Measurements from ENCODE around the gene GPD1L. TPM values are rescaled to one million over a fixed set of nuclear protein-coding genes. Genes with fewer than 3 reads are reported as not detected.
A peak's percentile ranks its signal among the peaks of the same experiment; 100 is the strongest.
"Not testable (repeated sequence)": the region's sequence is repeated elsewhere in the genome, so short reads cannot be mapped to it uniquely, and the experiment has no call there.

Gene GPD1L
- 60.8 TPM for total RNA-seq

GRCh38 chr3:32106132-32106928 lies at the start of gene GPD1L:
Gene GPD1L (plus strand): TSS chr3:32106620. CDS start chr3:32106712, 92 bp downstream.
- peak; percentile 94 for DNase-seq (ENCODE audit: low spot score)

DNA sequence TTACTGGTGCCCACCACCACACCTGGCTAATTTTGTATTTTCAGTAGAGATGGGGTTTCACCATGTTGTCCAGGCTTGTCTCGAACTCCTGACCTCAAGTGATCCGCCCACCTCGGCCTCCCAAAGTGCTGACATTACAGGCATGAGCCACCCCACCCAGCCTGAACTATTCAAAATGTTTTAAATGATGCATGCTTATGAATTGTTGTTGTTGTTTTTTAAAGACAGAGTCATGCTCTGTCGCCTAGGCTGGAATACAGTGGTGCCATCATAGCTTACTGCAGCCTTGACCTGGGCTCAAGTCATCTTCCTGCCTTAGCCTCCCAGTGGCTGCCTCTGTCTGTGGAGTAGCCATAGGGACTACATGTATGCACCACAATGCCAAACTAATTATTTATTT lies 48.0 kb upstream of the GPD1L start:
- not testable (repeated sequence) for DNase-seq (ENCODE audit: low spot score)

DNA sequence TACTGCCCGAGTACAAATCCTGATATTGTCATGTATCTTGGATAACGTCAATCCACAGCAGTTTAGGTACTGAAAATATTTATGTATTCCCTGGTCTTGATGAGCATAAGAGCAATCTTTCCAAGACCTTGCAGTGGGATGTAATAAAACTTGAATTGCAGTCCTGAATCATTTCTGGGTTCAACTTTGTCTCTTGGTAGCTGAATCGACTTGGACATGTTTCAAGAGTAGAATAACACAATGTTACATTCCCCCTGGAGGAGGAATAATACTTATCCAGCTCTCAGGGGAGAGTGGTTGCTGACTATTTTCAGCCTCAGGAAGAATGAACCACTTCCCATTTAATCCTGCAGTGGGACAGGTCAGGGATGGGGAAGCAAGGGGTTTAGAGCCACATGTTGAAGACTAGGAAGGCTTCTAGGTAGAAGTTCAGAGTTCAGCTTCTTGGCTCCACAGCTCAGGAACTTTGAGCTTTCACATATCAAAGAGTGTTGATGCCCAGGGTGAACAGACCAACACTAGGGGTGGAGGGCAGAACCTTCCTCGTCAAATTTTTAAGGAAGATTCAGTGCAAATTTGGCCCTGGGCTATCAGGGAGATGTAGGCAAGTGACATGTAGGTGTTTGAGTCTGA lies 43.4 kb upstream of the GPD1L start:
- no peak for DNase-seq (ENCODE audit: low spot score)

- DNase-seq (ENCODE audit: low spot score): no peak
Observed at GRCh38 chr3:32066686-32067085, 39.7 kb upstream of the GPD1L start.

- DNase-seq (ENCODE audit: low spot score): not testable (repeated sequence)
Observed at GRCh38 chr3:32074194-32074593, 32.2 kb upstream of the GPD1L start.

DNA sequence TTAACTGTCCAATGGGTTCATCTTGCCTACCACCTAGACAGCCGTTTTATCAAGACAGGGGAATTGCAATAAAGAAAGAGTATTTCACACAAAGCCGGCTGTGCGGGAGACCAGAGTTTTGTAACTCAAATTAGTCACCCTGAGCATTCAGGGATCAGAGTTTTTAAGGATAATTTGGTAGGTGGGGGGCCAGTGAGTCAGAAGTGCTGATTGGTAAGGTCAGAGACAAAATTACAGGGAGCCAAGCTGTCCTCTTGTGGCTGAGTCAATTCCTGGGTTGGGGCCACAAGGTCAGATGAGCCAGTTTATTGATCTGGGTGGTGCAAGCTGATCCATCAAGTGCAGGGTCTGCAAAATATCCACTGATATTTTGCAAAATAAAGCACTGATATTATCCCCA lies 29.9 kb upstream of the GPD1L start:
- DNase-seq (ENCODE audit: low spot score): no peak

DNA sequence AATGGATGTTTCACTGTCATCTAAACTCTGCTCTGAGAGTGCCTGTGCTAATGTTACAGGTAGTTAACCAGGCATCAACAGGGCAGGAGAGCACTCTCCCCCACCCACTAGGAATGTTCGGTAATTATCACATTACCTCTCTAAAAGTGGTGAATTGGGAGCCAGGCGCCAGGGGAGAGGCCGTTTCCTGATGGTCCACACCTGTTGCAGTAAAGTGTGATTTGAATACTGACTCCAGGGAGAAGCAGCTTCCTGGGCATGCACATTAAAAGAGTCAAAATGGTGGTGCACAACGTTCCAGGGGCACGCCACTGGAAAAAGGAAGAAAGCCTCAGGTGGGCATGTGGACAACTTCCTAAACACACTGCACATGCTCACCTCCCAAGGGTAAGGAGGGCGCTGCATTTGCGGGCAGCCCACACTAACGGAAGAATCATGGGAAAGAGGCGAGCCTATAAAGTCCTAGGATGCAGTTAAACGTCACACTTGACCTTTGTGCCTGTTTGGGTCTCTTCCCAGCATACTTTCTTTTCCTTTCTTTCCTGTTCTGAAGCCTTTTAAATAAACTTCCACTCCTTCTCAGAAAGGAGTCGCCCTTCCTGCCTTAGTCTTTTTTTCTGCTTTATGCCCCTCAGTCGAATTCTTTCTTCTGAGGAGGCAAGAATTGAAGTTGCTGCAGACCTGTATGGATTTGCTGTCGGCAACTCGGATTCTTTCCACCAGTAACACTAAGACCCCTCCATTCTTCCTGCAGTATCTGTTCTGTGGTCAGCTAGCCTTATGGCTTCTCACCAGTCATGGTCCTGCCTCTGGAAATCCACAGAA lies 28.9 kb upstream of the GPD1L start:
- no peak for DNase-seq (ENCODE audit: low spot score)

GRCh38 chr3:32078085-32078634 lies 28.3 kb upstream of the GPD1L start:
- no peak for DNase-seq (ENCODE audit: low spot score)

GRCh38 chr3:32078864-32079263 lies 27.6 kb upstream of the GPD1L start:
- no peak for DNase-seq (ENCODE audit: low spot score)

- DNase-seq (ENCODE audit: low spot score): no peak
Observed at GRCh38 chr3:32082721-32083120, 23.7 kb upstream of the GPD1L start.

- no peak for DNase-seq (ENCODE audit: low spot score)
Observed at GRCh38 chr3:32083702-32084270, 22.6 kb upstream of the GPD1L start.

DNA sequence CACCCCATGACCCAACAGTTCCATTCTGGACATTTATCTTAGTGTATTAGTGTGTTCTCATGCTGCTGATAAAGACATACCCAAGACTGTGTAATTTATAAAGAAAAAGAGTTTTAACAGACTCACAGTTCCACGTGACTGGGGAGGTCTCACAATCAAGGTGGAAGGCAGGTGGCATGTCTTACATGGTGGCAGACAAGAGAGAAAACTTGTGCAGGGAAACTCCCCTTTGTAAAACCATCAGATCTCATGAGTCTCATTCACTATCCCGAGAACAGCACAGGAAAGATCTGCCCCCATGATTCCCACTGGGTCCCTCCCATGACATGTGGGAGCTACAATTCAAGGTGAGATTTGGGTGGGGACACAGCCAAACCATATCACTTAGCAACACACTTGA lies 21.6 kb upstream of the GPD1L start:
- DNase-seq (ENCODE audit: low spot score): no peak

GRCh38 chr3:32086464-32086863 lies 20.0 kb upstream of the GPD1L start:
- DNase-seq (ENCODE audit: low spot score): no peak

DNA sequence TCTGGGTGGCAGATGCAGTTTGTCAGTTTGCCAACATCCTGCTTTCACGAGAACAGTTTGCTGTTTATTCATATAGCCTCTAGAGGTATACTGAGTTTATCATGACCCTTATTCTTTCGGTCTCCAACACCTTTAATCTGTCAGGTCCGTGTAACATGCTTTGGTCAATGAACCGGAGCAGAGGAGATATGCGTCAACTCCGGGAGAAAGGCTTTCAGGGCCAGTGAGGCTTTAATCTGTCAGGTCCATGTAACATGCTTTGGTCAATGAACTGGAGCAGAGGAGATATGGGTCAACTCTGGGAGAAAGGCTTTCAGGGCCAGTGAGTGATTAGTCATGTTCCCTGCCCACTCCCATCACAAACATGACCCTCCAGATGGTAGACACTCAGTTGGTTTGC lies 16.9 kb upstream of the GPD1L start:
- DNase-seq (ENCODE audit: low spot score): no peak

- DNase-seq (ENCODE audit: low spot score): no peak
Observed at GRCh38 chr3:32093204-32093603, 13.2 kb upstream of the GPD1L start.

DNA sequence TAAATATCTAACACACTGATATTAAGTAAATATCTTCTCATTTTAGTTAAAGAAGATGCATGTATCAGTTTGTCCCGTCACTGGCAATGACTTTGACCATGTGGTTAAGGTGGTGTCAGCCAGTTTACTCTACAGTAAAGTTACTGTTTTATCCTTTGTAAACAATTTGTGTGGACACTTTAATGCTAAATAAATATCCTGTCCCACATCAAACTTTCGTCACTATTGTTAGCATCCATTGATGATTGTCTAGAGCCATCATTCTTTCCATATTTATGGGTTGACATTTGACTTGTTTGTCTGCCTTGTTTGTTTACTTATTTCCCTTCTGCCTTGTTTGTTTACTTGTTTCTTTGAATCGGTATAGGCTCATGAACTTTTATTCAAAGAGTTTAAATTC lies 11.0 kb upstream of the GPD1L start:
- DNase-seq (ENCODE audit: low spot score): no peak

GRCh38 chr3:32097768-32098167 lies 8.7 kb upstream of the GPD1L start:
- DNase-seq (ENCODE audit: low spot score): no peak

DNA sequence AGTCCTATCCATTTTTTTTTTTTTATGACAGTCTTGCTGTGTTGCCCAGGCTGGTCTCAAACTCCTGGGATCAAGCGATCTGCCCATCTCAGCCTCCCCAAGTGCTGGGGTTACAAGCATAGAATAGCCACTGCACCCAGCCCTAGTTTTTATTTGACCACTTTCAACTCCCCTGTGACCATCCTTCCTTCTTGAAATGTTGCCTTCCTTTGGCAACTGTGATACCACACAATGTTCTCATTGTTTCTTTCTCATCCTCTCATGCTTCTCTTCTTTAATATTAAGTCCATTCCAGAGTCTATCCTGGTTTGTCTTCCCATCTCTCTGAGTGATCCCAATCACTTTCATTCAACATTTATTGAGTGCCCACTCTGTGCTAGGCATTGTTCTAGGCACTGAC lies 7.9 kb upstream of the GPD1L start:
- DNase-seq (ENCODE audit: low spot score): no peak

DNA sequence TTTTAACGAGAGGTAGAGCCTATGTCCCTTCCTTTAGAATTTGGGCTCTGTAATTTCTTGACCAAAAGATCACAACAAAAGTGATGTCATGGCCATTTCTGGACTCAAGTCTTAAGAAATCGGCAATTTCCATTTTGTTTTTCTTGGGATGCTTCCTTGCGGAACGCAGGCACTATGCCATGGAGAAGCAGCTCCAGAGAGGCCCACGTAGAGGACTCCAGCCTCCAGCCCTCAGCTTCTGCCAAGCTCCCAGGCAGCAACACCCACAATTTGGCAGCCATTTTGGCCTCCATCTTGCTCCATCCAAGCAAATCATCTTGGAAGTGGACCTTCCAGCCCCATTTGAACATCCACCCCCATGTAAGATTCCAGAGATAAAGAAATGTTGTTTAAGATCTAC lies 6.0 kb upstream of the GPD1L start:
- DNase-seq (ENCODE audit: low spot score): no peak

- no peak for DNase-seq (ENCODE audit: low spot score)
Observed at GRCh38 chr3:32102289-32102688, 4.1 kb upstream of the GPD1L start.

DNA sequence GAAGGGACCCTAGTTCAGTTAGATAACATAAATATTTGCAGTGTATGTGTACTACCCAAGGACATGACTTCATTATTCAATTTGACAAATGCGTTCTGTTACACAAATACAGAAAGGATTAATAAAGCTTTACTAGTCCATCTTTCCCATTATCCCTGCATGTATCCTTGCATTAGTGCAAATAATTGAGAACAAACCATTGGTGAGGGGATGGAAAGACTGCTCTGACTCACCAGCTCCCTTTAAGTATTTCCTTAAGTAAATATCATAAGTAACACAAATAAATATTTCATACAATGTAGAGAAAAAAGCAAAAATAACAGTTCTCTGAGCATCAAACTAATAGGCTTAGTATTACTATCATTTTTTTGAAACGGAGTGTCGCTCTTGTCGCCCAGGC lies 1.9 kb upstream of the GPD1L start:
- DNase-seq (ENCODE audit: low spot score): no peak
